Mesodermal cell (in vitro differentiated cells): ENCODE data around the gene KLHL7.
"Not testable (repeated sequence)": the region's sequence is repeated elsewhere in the genome, so short reads cannot be mapped to it uniquely, and the experiment has no call there.

Source experiments
- H3K27ac ChIP-seq: 2 replicates; pipeline ENCODE4 v1.7.0; 2013; ENCODE audit warnings: mild to moderate bottlenecking, low read depth, low read length, moderate library complexity; ENCODE audit not compliant: severe bottlenecking
- H3K36me3 ChIP-seq: 2 replicates; pipeline ENCODE4 v1.7.1; 2013; ENCODE audit warnings: mild to moderate bottlenecking, low read length, moderate library complexity; ENCODE audit not compliant: control insufficient read depth, insufficient read depth
- H3K4me1 ChIP-seq: one replicate; pipeline ENCODE4 v1.7.1; 2013; ENCODE audit warnings: mild to moderate bottlenecking, low read length; ENCODE audit not compliant: insufficient read depth, control insufficient read depth, poor library complexity, severe bottlenecking
- H3K4me3 ChIP-seq: 2 replicates; pipeline ENCODE4 v1.7.0; 2013; ENCODE audit warnings: low read length, control low read depth, mild to moderate bottlenecking; ENCODE audit not compliant: insufficient read depth, poor library complexity, severe bottlenecking; ENCODE audit errors: extremely low read depth
- H3K9me3 ChIP-seq: 2 replicates; pipeline ENCODE4 v1.7.1; 2013; ENCODE audit warnings: mild to moderate bottlenecking, low read length, moderate library complexity; ENCODE audit not compliant: control insufficient read depth
- WGBS, 2 experiments: methylation state at CpG; one replicate each; pipeline ENCODE4 v1.1.5; 2013; ENCODE audit warnings: missing lambda C conversion rate in 2 of 2; ENCODE audit not compliant: insufficient coverage in 2 of 2; 5-methylcytosine and 5-hydroxymethylcytosine counted together

The KLHL7 gene

GRCh38 chr7:23175938-23176337, 70.4 kb downstream of the KLHL7 start:
- WGBS, 2 experiments: 88 to 100% methylated on average over 1 of the region's 2 CpGs
- H3K4me1 ChIP-seq: no peaks in the 10 kb centered on the region

GRCh38 chr7:23181684-23182553, 76.3 kb downstream of the KLHL7 start, which contains the start of gene NUP42:
NUP42 (plus strand) TSS chr7:23182048; CDS start chr7:23182086, 38 bp downstream.
- peaks cover 17% of the 10 kb centered on the region for H3K36me3 ChIP-seq
- no peaks in the 10 kb centered on the region for H3K9me3 ChIP-seq
- peaks cover 8% of the 10 kb centered on the region for H3K4me1 ChIP-seq
- peak within 1 kb of the TSS; percentile 93 for H3K4me3 ChIP-seq
- peak within 1 kb of the TSS; percentile 96 for H3K27ac ChIP-seq
- 0% methylated on average over 50 to 61 of the region's 63 CpGs for WGBS, 2 experiments

More at GRCh38 chr7:23175938-23176337, 70.4 kb downstream of the KLHL7 start:
- H3K27ac ChIP-seq: no peak overlapping the region
- peaks cover 5% of the 10 kb centered on the region for H3K36me3 ChIP-seq
- H3K9me3 ChIP-seq: no peaks in the 10 kb centered on the region
- H3K4me3 ChIP-seq: no peak overlapping the region

- peaks cover 8% of the 10 kb centered on the region for H3K4me1 ChIP-seq
- peak overlapping the region; percentile 93 for H3K4me3 ChIP-seq
- 82 to 94% methylated on average over 17 to 19 of the region's 20 CpGs for WGBS, 2 experiments
- peaks cover 31% of the 10 kb centered on the region for H3K36me3 ChIP-seq
- no peaks in the 10 kb centered on the region for H3K9me3 ChIP-seq
- H3K27ac ChIP-seq: no peak overlapping the region
Observed at GRCh38 chr7:23183279-23184012, 77.9 kb downstream of the KLHL7 start.

GRCh38 chr7:23184291-23184690, 78.7 kb downstream of the KLHL7 start:
- WGBS, 2 experiments: 86% methylated on average over 1 of the region's 1 CpG; no CpG with 5 or more reads in 1 of the 2 experiments
- Histone ChIP-seq H3K27ac (no peak overlapping the region), H3K4me3 (no peak overlapping the region), H3K36me3 (peaks cover 40% of the 10 kb centered on the region), H3K4me1 (peaks cover 8% of the 10 kb centered on the region), H3K9me3 (no peaks in the 10 kb centered on the region)

- H3K27ac ChIP-seq: no peak overlapping the region
- peaks cover 43% of the 10 kb centered on the region for H3K36me3 ChIP-seq
- WGBS, 2 experiments: 100% methylated on average over 1 of the region's 4 CpGs
- no peaks in the 10 kb centered on the region for H3K9me3 ChIP-seq
- no peak overlapping the region for H3K4me3 ChIP-seq
- peaks cover 8% of the 10 kb centered on the region for H3K4me1 ChIP-seq
Observed at GRCh38 chr7:23184709-23185359, 79.2 kb downstream of the KLHL7 start.

- WGBS, 2 experiments: no CpG with 5 or more reads among the region's 1 CpG
- H3K36me3 ChIP-seq: peaks cover 49% of the 10 kb centered on the region
- H3K27ac ChIP-seq: no peak overlapping the region
Observed at GRCh38 chr7:23185980-23186379, 80.4 kb downstream of the KLHL7 start.

GRCh38 chr7:23191022-23191421, 85.4 kb downstream of the KLHL7 start:
- 95 to 96% methylated on average over 2 of the region's 2 CpGs for WGBS, 2 experiments
- Histone ChIP-seq H3K36me3 (peaks cover 68% of the 10 kb centered on the region), H3K9me3 (no peaks in the 10 kb centered on the region)

More at GRCh38 chr7:23185980-23186379, 80.4 kb downstream of the KLHL7 start:
- no peak overlapping the region for H3K4me3 ChIP-seq
- H3K4me1 ChIP-seq: peaks cover 8% of the 10 kb centered on the region
- H3K9me3 ChIP-seq: no peaks in the 10 kb centered on the region

GRCh38 chr7:23193650-23194227, 88.2 kb downstream of the KLHL7 start:
- not testable (repeated sequence) for H3K9me3 ChIP-seq, H3K4me3 ChIP-seq, H3K4me1 ChIP-seq, H3K27ac ChIP-seq
- peaks cover 64% of the 10 kb centered on the region for H3K36me3 ChIP-seq
- 96% methylated on average over 24 of the region's 27 CpGs for WGBS, 2 experiments

More at GRCh38 chr7:23191022-23191421, 85.4 kb downstream of the KLHL7 start:
- Histone ChIP-seq H3K4me1 (no peaks in the 10 kb centered on the region), H3K27ac (no peak overlapping the region), H3K4me3 (no peak overlapping the region)

- Histone ChIP-seq H3K9me3 (no peaks in the 10 kb centered on the region), H3K4me1 (no peaks in the 10 kb centered on the region), H3K36me3 (peaks cover 68% of the 10 kb centered on the region)
Observed at GRCh38 chr7:23196306-23196705, 90.7 kb downstream of the KLHL7 start.

GRCh38 chr7:23197745-23198144, 92.2 kb downstream of the KLHL7 start:
- 77 to 80% methylated on average over 2 to 4 of the region's 5 CpGs for WGBS, 2 experiments
- H3K27ac ChIP-seq, H3K9me3 ChIP-seq, H3K4me1 ChIP-seq, H3K4me3 ChIP-seq: not testable (repeated sequence)
- peaks cover 60% of the 10 kb centered on the region for H3K36me3 ChIP-seq

More at GRCh38 chr7:23196306-23196705, 90.7 kb downstream of the KLHL7 start:
- H3K4me3 ChIP-seq: no peak overlapping the region
- H3K27ac ChIP-seq: no peak overlapping the region
- 80 to 100% methylated on average over 1 to 2 of the region's 5 CpGs for WGBS, 2 experiments
